HEK293 (cell line): Measurements from ENCODE around the gene FXYD6.

Experiments
- GLI4 ChIP-seq: fragments of 450-650 bp; formaldehyde crosslinking; IDR thresholded peaks from 2 replicates; pipeline ENCODE4 v1.5.1; 2016; ENCODE audit warnings: missing biosample characterization, missing genetic modification characterization
- MZF1 ChIP-seq: fragments of 450-650 bp; formaldehyde crosslinking; IDR thresholded peaks from 2 replicates; pipeline ENCODE4 v1.5.1; 2017; ENCODE audit warnings: missing biosample characterization, missing genetic modification characterization, borderline replicate concordance
- YY1 ChIP-seq: fragments of 450-650 bp; formaldehyde crosslinking; IDR thresholded peaks from 2 replicates; pipeline ENCODE4 v1.5.1; 2018; ENCODE audit warnings: missing biosample characterization, missing genetic modification characterization
- ZBTB8A ChIP-seq: fragments of 450-650 bp; formaldehyde crosslinking; IDR thresholded peaks from 2 replicates; pipeline ENCODE4 v1.5.1; 2016; ENCODE audit warnings: missing biosample characterization, missing genetic modification characterization
- ZNF174 ChIP-seq: fragments of 450-650 bp; formaldehyde crosslinking; IDR thresholded peaks from 2 replicates; pipeline ENCODE4 v1.5.0; 2017; ENCODE audit warnings: missing biosample characterization, mild to moderate bottlenecking, missing genetic modification characterization
- ZNF184 ChIP-seq: fragments of 450-650 bp; IDR thresholded peaks from 2 replicates; pipeline ENCODE4 v1.5.1; 2018; ENCODE audit warnings: missing biosample characterization, mild to moderate bottlenecking, missing genetic modification characterization
- ZNF354C ChIP-seq: fragments of 450-650 bp; formaldehyde crosslinking; IDR thresholded peaks from 2 replicates; pipeline ENCODE4 v1.5.1; 2016; ENCODE audit warnings: missing biosample characterization, missing genetic modification characterization, low read depth, borderline replicate concordance
- ZNF560 ChIP-seq: fragments of 450-650 bp; formaldehyde crosslinking; IDR thresholded peaks from 2 replicates; pipeline ENCODE4 v1.5.1; 2017; ENCODE audit warnings: missing biosample characterization, missing genetic modification characterization, borderline replicate concordance
- ZNF660 ChIP-seq: fragments of 450-650 bp; IDR thresholded peaks from 2 replicates; pipeline ENCODE4 v1.5.1; 2018; ENCODE audit warnings: missing biosample characterization, mild to moderate bottlenecking, missing genetic modification characterization
- TF ChIP-seq, protein P1 (sequence below): fragments of 450-650 bp; formaldehyde crosslinking; IDR thresholded peaks from 2 replicates; pipeline ENCODE4 v1.5.1; 2016; ENCODE audit warnings: missing biosample characterization, missing genetic modification characterization
- TF ChIP-seq, protein P2 (sequence below): fragments of 450-650 bp; formaldehyde crosslinking; IDR thresholded peaks from 2 replicates; pipeline ENCODE4 v1.5.1; 2016; ENCODE audit warnings: missing biosample characterization, missing genetic modification characterization

DNA sequence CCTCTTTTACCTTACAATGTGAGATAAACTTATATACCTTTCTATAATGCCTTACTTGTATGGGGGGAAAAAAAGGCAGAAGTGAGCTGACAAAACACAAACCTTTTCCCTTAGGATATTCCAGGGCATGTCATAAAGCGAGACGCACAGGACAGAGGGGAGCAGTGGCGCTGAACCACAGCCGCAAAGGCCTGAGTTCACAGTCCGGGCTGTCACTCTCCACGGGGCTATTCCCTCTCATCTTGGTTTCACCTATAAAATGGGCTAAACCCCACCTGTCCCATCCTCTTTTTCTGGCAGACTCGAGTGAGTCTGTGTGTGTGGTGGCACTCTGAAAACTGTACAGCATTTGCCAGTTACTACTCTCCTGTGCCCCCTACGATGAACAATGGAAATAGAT, 37.6 kb downstream of the FXYD6 start:
- TF ChIP-seq ZNF174 (tag by site-specific recombination) (no peak), ZNF660 (tag by site-specific recombination) (no peak), YY1 (tag by site-specific recombination) (no peak), ZNF184 (tag by site-specific recombination) (no peak), ZNF354C (no peak), GLI4 (tag by site-specific recombination) (no peak), ZNF560 (tag by site-specific recombination) (no peak), ZBTB8A (tag by site-specific recombination) (no peak), MZF1 (no peak)
- TF ChIP-seq, protein P1, sequence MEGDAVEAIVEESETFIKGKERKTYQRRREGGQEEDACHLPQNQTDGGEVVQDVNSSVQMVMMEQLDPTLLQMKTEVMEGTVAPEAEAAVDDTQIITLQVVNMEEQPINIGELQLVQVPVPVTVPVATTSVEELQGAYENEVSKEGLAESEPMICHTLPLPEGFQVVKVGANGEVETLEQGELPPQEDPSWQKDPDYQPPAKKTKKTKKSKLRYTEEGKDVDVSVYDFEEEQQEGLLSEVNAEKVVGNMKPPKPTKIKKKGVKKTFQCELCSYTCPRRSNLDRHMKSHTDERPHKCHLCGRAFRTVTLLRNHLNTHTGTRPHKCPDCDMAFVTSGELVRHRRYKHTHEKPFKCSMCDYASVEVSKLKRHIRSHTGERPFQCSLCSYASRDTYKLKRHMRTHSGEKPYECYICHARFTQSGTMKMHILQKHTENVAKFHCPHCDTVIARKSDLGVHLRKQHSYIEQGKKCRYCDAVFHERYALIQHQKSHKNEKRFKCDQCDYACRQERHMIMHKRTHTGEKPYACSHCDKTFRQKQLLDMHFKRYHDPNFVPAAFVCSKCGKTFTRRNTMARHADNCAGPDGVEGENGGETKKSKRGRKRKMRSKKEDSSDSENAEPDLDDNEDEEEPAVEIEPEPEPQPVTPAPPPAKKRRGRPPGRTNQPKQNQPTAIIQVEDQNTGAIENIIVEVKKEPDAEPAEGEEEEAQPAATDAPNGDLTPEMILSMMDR, result no peak
- TF ChIP-seq, protein P2, sequence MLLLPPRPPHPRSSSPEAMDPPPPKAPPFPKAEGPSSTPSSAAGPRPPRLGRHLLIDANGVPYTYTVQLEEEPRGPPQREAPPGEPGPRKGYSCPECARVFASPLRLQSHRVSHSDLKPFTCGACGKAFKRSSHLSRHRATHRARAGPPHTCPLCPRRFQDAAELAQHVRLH, result no peak
